Lower lobe of right lung (tissue), 2 donors: ENCODE measurements around the gene USP50. TPM values are rescaled to one million over a fixed set of nuclear protein-coding genes. Genes with fewer than 3 reads are reported as not detected.
A peak's percentile ranks its signal among the peaks of the same experiment; 100 is the strongest.
"Not testable (repeated sequence)": the region's sequence is repeated elsewhere in the genome, so short reads cannot be mapped to it uniquely, and the experiment has no call there.

Experiments used
- ATAC-seq, 2 donors: fragments of 200-7000 bp; cut with Tn5 transposase; one replicate each; pipeline ENCODE4 v1.9.1; 2020 to 2022; ENCODE audit warnings: mild to moderate bottlenecking in 2 of 2, moderate library complexity in 2 of 2
- DNase-seq: peaks from one replicate; pipeline ENCODE4 v3.0.0-alpha.2; 2020
- H3K27ac ChIP-seq: fragments of 200-600 bp; one replicate; pipeline ENCODE4 v1.8.0; 2022
- H3K27me3 ChIP-seq: fragments of 200-600 bp; one replicate; pipeline ENCODE4 v1.8.0; 2022; ENCODE audit warnings: low read depth
- H3K36me3 ChIP-seq: fragments of 200-600 bp; one replicate; pipeline ENCODE4 v1.8.0; 2022; ENCODE audit warnings: mild to moderate bottlenecking
- H3K4me1 ChIP-seq: fragments of 200-600 bp; one replicate; pipeline ENCODE4 v1.8.0; 2022
- H3K4me3 ChIP-seq: fragments of 200-600 bp; one replicate; pipeline ENCODE4 v1.8.0; 2022; ENCODE audit warnings: mild to moderate bottlenecking
- H3K9me3 ChIP-seq: fragments of 200-600 bp; one replicate; pipeline ENCODE4 v1.8.0; 2022
- intact Hi-C: fragments of 100-400 bp; cut with DNase I; formaldehyde crosslinking; loops from one replicate; pipeline ENCODE4 v1.11.0; 2022
- long read RNA-seq: library from polyadenylated mRNA; unstranded; transcript quantifications from one replicate; pipeline ENCODE4 v2.0.0, GENCODE V29; 2021
- total RNA-seq: library from RNA; stranded (reverse); fragmentation: NEBNext Ultra II Directional; extraction: Animal tissue kit (Norgen Biotek cat#: 25700); gene quantifications from one replicate; pipeline ENCODE4 v1.2.1, GENCODE V29; 2021
- TF ChIP-seq, protein P1 (sequence below): fragments of 200-600 bp; IDR thresholded peaks from one replicate; pipeline ENCODE4 v1.8.0; 2022; ENCODE audit warnings: antibody characterized with exemption, mild to moderate bottlenecking
- donor health status: DM: no; HTN: yes; CAD: no; lungs with severe emphysema.

The USP50 gene
- not detected for total RNA-seq
- long read RNA-seq = 0 reads

DNA sequence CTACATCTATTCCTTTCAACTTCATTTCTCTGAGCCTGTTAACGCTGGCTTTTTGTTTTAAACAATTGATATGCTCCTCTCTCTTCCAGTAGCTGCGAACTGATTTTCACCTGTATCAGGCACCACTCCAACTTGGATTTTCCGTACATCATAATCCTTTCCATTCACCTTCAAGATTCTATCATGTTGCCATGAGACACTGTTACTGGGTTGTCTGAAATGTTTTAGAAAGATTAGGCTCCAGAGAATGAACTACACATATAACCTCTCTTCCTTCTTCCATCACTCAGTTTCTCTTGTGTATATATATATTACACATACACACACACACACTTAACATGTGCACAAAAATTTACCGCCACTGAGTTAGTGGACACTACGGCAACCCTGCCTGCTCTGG, at the start of gene USP50:
Gene USP50, minus strand, starts transcription at position 101 of the 400 bp plus-strand sequence. CDS start 141 bp downstream, outside the sequence.
- intact Hi-C loops = no loop called here
- Histone ChIP-seq H3K27me3 (no peaks in the 10 kb centered on the region), H3K9me3 (no peaks in the 10 kb centered on the region), H3K36me3 (no peaks in the 10 kb centered on the region), H3K27ac (no peak within 1 kb of the TSS), H3K4me1 (no peaks in the 10 kb centered on the region), H3K4me3 (no peak within 1 kb of the TSS)
- TF ChIP-seq, protein P1, sequence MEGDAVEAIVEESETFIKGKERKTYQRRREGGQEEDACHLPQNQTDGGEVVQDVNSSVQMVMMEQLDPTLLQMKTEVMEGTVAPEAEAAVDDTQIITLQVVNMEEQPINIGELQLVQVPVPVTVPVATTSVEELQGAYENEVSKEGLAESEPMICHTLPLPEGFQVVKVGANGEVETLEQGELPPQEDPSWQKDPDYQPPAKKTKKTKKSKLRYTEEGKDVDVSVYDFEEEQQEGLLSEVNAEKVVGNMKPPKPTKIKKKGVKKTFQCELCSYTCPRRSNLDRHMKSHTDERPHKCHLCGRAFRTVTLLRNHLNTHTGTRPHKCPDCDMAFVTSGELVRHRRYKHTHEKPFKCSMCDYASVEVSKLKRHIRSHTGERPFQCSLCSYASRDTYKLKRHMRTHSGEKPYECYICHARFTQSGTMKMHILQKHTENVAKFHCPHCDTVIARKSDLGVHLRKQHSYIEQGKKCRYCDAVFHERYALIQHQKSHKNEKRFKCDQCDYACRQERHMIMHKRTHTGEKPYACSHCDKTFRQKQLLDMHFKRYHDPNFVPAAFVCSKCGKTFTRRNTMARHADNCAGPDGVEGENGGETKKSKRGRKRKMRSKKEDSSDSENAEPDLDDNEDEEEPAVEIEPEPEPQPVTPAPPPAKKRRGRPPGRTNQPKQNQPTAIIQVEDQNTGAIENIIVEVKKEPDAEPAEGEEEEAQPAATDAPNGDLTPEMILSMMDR = no peak
- ATAC-seq (no peak), DNase-seq (no peak)

DNA sequence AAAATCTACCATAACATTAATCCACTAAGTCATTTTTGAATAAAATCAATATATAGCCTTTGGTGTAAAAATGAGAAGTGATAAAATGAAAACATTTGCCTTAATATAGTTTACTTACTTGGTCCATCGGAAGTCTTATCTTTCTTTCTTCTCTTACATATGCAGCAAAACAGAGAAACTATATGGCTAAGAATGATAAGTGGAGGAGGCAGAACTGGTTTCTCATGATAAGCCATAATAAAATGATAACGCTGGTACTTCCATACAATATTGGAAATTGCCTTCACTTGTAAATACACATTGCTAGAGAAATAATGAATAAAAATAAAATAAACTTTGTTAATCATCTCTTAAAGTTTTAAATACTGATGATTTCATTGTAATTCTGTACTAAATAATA, 47.8 kb upstream of the USP50 start:
- peaks cover 99% of the 10 kb centered on the region for H3K36me3 ChIP-seq
- no peak for ATAC-seq
- intact Hi-C loops = no loop called here
- TF ChIP-seq, protein P1 = no peak
- H3K4me1 ChIP-seq = no peaks in the 10 kb centered on the region
- H3K27me3 ChIP-seq = no peaks in the 10 kb centered on the region
- no peak for DNase-seq
- no peak overlapping the region for H3K27ac ChIP-seq
- H3K9me3 ChIP-seq = no peaks in the 10 kb centered on the region
- no peak overlapping the region for H3K4me3 ChIP-seq

DNA sequence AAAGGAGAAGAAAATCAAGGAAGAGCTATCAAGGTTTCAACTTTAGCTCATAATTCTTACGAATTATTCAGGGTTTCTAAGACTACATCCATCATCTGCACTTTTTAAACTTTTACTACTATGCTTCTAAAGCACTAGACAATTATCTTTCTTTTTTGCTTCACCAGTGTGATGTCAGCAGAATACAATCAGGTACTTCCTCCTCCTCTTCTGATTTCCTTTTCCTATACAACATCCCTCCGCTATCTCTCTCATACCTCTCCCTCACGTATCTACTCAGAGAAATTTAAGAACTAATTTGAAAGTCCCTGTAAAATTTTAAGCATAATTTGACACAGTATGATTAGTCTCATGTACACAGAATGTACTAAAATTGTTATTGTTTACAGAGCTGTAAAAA, 47.3 kb upstream of the USP50 start:
- H3K27me3 ChIP-seq = no peaks in the 10 kb centered on the region
- H3K36me3 ChIP-seq = peaks cover 99% of the 10 kb centered on the region
- no peak overlapping the region for H3K27ac ChIP-seq
- no peak for DNase-seq
- H3K4me3 ChIP-seq = no peak overlapping the region
- no peaks in the 10 kb centered on the region for H3K4me1 ChIP-seq
- intact Hi-C loops = no loop called here
- TF ChIP-seq, protein P1 = no peak
- H3K9me3 ChIP-seq = no peaks in the 10 kb centered on the region
- no peak for ATAC-seq

DNA sequence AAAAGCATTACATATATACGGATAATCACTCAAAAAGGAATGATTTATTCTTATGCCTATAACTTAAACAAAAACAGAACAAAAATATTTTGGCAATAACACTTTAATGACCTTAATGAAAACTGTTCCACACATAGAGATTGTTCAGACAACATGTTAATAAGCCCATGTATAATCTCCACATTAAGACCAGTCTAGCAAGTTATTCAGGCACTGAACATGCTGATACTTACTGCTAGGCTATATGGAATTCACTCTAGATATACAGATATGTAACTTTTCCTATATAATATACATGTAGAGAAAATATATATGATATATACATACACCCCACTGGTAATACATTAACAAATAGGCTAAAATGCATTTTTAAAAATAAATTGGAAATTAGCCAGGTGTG, 43.8 kb upstream of the USP50 start:
- intact Hi-C loops = no loop called here
- H3K27me3 ChIP-seq = no peaks in the 10 kb centered on the region
- no peaks in the 10 kb centered on the region for H3K4me1 ChIP-seq
- H3K9me3 ChIP-seq = no peaks in the 10 kb centered on the region
- no peak overlapping the region for H3K4me3 ChIP-seq
- DNase-seq = no peak
- peaks cover 100% of the 10 kb centered on the region for H3K36me3 ChIP-seq
- TF ChIP-seq, protein P1 = no peak
- H3K27ac ChIP-seq = no peak overlapping the region
- no peak for ATAC-seq

DNA sequence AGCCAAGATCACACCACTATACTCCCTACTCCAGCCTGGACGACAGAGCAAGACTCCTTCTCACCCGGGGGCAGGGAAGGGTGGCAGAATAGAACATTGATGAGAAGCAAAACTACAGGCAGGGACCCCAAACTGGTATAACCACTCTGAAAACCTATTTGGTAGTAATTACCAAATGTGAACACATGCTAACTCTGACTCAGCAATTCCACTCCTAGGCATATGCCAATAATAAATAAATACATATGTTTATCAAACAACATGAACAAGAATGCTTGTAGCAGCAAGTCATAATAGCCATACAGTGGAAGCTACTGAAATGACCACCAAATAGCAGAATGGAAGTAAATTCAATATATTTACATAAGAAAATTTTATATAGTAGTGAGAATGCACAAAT, 31.0 kb upstream of the USP50 start:
- Histone ChIP-seq H3K27me3 (no peaks in the 10 kb centered on the region), H3K4me1 (no peaks in the 10 kb centered on the region), H3K27ac (no peak overlapping the region), H3K4me3 (no peak overlapping the region), H3K36me3 (peaks cover 97% of the 10 kb centered on the region), H3K9me3 (no peaks in the 10 kb centered on the region)
- DNase-seq (no peak), ATAC-seq (no peak)
- intact Hi-C loops = no loop called here
- TF ChIP-seq, protein P1 = no peak

DNA sequence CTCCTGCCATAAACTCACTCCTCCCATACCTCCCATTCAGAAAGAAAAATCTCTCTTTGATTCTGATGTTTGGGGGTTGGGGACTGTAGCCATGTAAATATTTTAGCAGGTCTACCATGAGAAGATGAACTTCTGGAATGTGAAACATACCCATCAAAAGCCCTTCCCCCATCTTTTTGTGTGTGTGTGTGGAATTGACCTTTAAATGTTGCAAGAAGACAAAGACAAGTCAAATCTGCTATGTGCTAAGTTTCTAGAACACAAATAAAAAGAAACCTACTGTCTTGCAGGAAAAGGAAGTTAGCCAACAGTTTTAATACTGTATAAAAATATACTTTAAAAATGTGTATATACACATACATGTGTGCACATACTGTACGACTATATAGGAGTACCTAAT, 29.7 kb upstream of the USP50 start:
- DNase-seq = no peak
- no peak overlapping the region for H3K27ac ChIP-seq
- TF ChIP-seq, protein P1 = no peak
- no peak for ATAC-seq
- no peak overlapping the region for H3K4me3 ChIP-seq
- no peaks in the 10 kb centered on the region for H3K9me3 ChIP-seq
- H3K27me3 ChIP-seq = no peaks in the 10 kb centered on the region
- intact Hi-C loops = no loop called here
- H3K4me1 ChIP-seq = no peaks in the 10 kb centered on the region
- peaks cover 97% of the 10 kb centered on the region for H3K36me3 ChIP-seq

DNA sequence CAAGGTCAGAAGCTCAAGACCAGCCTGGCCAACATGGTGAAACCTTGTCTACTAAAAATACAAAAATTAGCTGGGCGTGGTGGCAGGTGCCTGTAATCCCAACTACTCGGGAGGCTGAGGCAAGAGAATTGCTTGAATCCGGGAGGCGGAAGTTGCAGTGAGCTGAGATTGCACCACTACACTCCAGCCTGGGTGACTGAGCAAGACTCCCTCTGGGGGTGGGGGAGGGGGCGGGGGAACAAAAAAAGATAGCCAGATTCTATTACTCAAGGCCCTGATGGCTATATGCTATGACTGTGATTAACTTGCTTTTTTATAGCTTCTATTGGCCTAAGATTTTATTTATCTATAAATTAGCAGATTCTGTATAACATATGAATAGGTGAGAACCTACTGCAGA, 27.4 kb upstream of the USP50 start:
- intact Hi-C loops, H3K9me3 ChIP-seq: not testable (repeated sequence)
- peak in 1 of 2 donors; percentile 57 for ATAC-seq

More for the DNA sequence above, 27.4 kb upstream of the USP50 start:
- DNase-seq = peak; percentile 67
- not testable (repeated sequence) for H3K4me3 ChIP-seq, H3K4me1 ChIP-seq, H3K27ac ChIP-seq, H3K27me3 ChIP-seq
- peaks cover 97% of the 10 kb centered on the region for H3K36me3 ChIP-seq
